Thyroid gland (tissue), 4 donors: ENCODE measurements around the gene SCGN.

Experiments used
- POLR2A ChIP-seq, 2 donors: fragments of 450-650 bp; IDR thresholded peaks; one replicate each; pipeline ENCODE4 v1.6.1; 2017; ENCODE audit warnings: antibody characterized with exemption in 2 of 2, mild to moderate bottlenecking in 2 of 2, moderate library complexity in 1 of 2
- TF ChIP-seq, protein P1 (sequence below), 6 experiments: fragments of 200-600 bp in 3 of 6; fragments of 450-650 bp in 3 of 6; sonication (generic) in 3 of 6; IDR thresholded peaks; one replicate each; pipeline ENCODE4 v1.5.1; 2016 to 2019; ENCODE audit warnings: antibody characterized with exemption in 6 of 6, mild to moderate bottlenecking in 2 of 6, inconsistent platforms in 1 of 6, moderate library complexity in 1 of 6

DNA sequence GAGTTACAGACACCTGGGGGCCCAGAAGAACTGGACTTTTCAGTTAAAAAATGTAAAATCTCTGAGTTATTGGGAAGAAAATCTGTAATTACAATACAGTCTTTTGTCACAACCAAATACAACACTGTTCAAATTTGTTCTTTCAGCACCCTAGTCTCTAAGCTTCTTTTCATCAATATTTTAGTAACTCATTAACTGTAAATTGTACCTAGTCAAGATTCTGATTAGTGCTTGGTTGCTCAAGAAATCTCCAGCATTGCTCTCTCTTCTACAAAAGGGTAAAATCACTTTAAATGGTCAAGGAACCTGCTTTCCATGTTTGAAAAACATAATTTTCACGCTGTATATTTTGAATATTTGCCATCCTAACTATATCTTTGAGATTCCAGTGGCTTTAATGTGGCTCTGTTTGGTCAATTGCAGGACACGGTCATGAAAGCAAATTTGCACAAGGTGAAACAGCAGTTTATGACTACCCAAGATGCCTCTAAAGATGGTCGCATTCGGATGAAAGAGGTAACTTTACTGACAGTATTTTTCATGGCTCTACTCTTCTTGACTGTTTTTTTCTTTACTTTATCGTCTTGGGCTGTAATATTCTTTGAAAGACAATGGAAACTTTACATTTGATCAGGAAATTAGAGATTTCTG is 9.2 kb downstream of the SCGN start:
- TF ChIP-seq, protein P1, sequence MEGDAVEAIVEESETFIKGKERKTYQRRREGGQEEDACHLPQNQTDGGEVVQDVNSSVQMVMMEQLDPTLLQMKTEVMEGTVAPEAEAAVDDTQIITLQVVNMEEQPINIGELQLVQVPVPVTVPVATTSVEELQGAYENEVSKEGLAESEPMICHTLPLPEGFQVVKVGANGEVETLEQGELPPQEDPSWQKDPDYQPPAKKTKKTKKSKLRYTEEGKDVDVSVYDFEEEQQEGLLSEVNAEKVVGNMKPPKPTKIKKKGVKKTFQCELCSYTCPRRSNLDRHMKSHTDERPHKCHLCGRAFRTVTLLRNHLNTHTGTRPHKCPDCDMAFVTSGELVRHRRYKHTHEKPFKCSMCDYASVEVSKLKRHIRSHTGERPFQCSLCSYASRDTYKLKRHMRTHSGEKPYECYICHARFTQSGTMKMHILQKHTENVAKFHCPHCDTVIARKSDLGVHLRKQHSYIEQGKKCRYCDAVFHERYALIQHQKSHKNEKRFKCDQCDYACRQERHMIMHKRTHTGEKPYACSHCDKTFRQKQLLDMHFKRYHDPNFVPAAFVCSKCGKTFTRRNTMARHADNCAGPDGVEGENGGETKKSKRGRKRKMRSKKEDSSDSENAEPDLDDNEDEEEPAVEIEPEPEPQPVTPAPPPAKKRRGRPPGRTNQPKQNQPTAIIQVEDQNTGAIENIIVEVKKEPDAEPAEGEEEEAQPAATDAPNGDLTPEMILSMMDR (IDR thresholded peaks at IDR 0.05) = no peak
- TF ChIP-seq POLR2A (IDR thresholded peaks at IDR 0.05) = no peak
